ENCODE data around the gene TMTC3. TPM values are rescaled to one million over a fixed set of nuclear protein-coding genes. Genes with fewer than 3 reads are reported as not detected.

The TMTC3 gene
- total RNA-seq, 6 donors from 2014 or later = 4.2 to 18.3 (median 15.3) TPM

- no peak overlapping the region for H3K27ac ChIP-seq
- ATAC-seq (ENCODE audit: low FRiP score in 2 of 2) (peak in 1 of 2 donors; percentile 11), DNase-seq (no peak)
- H3K9me3 ChIP-seq = no peaks in the 10 kb centered on the region
- no peak overlapping the region for H3K4me3 ChIP-seq
- no peak for TF ChIP-seq CTCF (IDR thresholded peaks at IDR 0.05)
- H3K4me1 ChIP-seq = no peaks in the 10 kb centered on the region
- WGBS, 2 donors = 92 to 100% methylated on average over 1 of the region's 1 CpG
- no peaks in the 10 kb centered on the region for H3K27me3 ChIP-seq
- no peaks in the 10 kb centered on the region for H3K36me3 ChIP-seq
Observed at GRCh38 chr12:88238406-88238805, 96.3 kb downstream of the TMTC3 start.

GRCh38 chr12:88241862-88242570 is 99.9 kb downstream of the TMTC3 start:
- ATAC-seq (ENCODE audit: low FRiP score in 2 of 2) = peak in 1 of 2 donors; percentile 90
- Histone ChIP-seq H3K4me1 (no peaks in the 10 kb centered on the region), H3K27me3 (no peaks in the 10 kb centered on the region), H3K36me3 (no peaks in the 10 kb centered on the region), H3K4me3 (no peak overlapping the region), H3K27ac (peak overlapping the region in 1 of 4 donors; percentile 1), H3K9me3 (no peaks in the 10 kb centered on the region)
- DNase-seq = no peak
- WGBS, 2 donors = 84% methylated on average over 4 of the region's 4 CpGs
- TF ChIP-seq POLR2AphosphoS5 (IDR thresholded peaks at IDR 0.05) (no peak), EP300 (IDR thresholded peaks at IDR 0.05) (no peak), POLR2A (IDR thresholded peaks at IDR 0.05) (no peak), CTCF (IDR thresholded peaks at IDR 0.05) (no peak)

- H3K27me3 ChIP-seq = no peaks in the 10 kb centered on the region
- H3K4me3 ChIP-seq = no peak overlapping the region
- H3K27ac ChIP-seq = peak overlapping the region in 3 of 4 donors; percentile 1 to 16 (median 7)
- DNase-seq = no peak
- no peaks in the 10 kb centered on the region for H3K9me3 ChIP-seq
- no peak for TF ChIP-seq POLR2AphosphoS5 (IDR thresholded peaks at IDR 0.05)
- TF ChIP-seq CTCF (IDR thresholded peaks at IDR 0.05) = no peak
- no peak for TF ChIP-seq POLR2A (IDR thresholded peaks at IDR 0.05)
- no peak for TF ChIP-seq EP300 (IDR thresholded peaks at IDR 0.05)
- no peaks in the 10 kb centered on the region for H3K4me1 ChIP-seq
- ATAC-seq (ENCODE audit: low FRiP score in 2 of 2) = peak in 1 of 2 donors; percentile 45
- 45 to 47% methylated on average over 1 of the region's 1 CpG for WGBS, 2 donors
- no peaks in the 10 kb centered on the region for H3K36me3 ChIP-seq
Observed at GRCh38 chr12:88242571-88242925, 100.4 kb downstream of the TMTC3 start.

GRCh38 chr12:88242939-88243338 is 100.8 kb downstream of the TMTC3 start:
- no peaks in the 10 kb centered on the region for H3K36me3 ChIP-seq
- H3K4me1 ChIP-seq = no peaks in the 10 kb centered on the region
- no peak for ATAC-seq (ENCODE audit: low FRiP score in 2 of 2)
- H3K9me3 ChIP-seq = no peaks in the 10 kb centered on the region
- no peaks in the 10 kb centered on the region for H3K27me3 ChIP-seq
- TF ChIP-seq POLR2A (IDR thresholded peaks at IDR 0.05) = no peak
- TF ChIP-seq CTCF (IDR thresholded peaks at IDR 0.05) = no peak
- no peak for TF ChIP-seq EP300 (IDR thresholded peaks at IDR 0.05)
- H3K4me3 ChIP-seq = no peak overlapping the region
- no peak for DNase-seq
- peak overlapping the region in 2 of 4 donors; percentile 7 to 16 for H3K27ac ChIP-seq

- ATAC-seq (ENCODE audit: low FRiP score in 2 of 2) (no peak), DNase-seq (no peak)
- Histone ChIP-seq H3K4me3 (no peak overlapping the region), H3K4me1 (no peaks in the 10 kb centered on the region), H3K9me3 (no peaks in the 10 kb centered on the region), H3K27ac (peak overlapping the region in 1 of 4 donors; percentile 3), H3K36me3 (no peaks in the 10 kb centered on the region), H3K27me3 (no peaks in the 10 kb centered on the region)
- WGBS, 2 donors = 63 to 71% methylated on average over 4 of the region's 4 CpGs
- TF ChIP-seq POLR2A (IDR thresholded peaks at IDR 0.05) = no peak
- TF ChIP-seq EP300 (IDR thresholded peaks at IDR 0.05) = no peak
- TF ChIP-seq CTCF (IDR thresholded peaks at IDR 0.05) = no peak
- no peak for TF ChIP-seq POLR2AphosphoS5 (IDR thresholded peaks at IDR 0.05)
Observed at GRCh38 chr12:88243982-88244381, 101.9 kb downstream of the TMTC3 start.

Measured in upper lobe of left lung (tissue), 6 donors.